Stimulated activated CD8-positive, alpha-beta memory T cell treated with anti-CD3 and anti-CD28 coated beads, Interleukin-12 subunit alpha, Interleukin-12 subunit beta, amount 100 ng/mL, for 4 hours (primary cell): ENCODE results near the gene DCDC2C.

Source experiments
- DNase-seq: peaks from one replicate; pipeline ENCODE4 v3.0.0-alpha.2; 2020; ENCODE audit warnings: low read depth

DCDC2C gene

DNA sequence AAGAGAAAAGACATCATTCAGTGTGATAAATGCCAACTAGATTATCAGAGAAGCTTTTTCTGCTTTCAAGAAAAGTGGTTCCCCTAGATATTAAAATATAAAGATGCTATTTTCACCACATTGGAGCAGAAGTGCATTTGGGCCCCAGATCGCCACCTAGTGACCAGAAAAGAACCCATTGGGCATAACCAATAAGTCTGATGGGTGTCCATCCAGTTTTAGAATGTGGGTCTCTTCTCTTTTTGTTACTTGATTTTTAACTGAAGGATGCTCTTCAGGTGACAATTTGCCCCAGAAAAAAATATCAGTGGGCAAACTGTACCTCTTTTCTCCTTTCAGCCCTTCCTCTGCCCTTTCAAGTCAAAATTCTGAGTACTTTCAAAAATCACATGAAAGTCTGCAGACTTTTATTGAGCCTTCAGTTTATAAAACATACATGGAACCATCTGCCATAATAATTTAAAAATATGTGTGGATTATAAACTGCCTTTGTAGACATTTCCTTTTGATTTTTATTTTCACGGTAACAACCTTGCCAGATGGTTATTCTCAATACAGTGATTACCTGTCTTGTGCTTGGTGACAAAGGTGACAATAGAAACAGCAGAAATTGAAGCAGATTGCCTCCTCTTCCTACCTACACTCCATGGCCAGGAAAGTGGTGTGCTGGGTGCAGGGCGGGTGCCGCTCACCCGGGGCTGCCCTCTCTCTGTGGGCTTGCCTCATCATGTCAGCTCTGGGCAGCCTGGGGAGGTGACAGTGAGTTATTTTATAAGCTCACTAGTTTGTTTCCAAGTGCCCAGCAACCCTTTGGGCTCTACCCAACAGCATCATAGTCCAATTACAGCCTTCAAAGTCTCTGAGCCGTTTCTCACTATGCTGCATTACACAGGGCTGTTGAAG lies 124.5 kb downstream of the DCDC2C start:
- DNase-seq, result no peak

DNA sequence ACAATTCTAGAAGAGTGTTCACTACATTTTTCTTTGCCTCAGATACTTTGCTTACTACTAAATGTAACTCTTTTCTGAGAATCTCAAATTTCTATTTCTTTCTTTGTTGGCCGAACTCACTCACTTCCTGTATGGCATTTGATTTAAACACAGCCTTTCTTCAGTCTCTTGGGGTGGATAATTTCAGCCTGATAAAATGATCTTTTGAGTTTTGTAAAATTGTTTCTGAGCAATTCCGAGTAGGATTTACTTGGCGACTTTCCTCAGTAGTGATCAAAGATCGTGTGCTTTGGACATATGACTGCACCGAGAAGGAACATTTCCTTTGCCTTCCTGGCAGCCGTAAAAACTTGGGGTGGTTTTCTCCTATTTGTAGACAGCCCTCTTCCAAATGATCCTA lies 127.4 kb downstream of the DCDC2C start:
- DNase-seq, result no peak

- no peak for DNase-seq
These were observed 133.7 kb downstream of the DCDC2C start for GRCh38 chr2:3837086-3837485.

- no peak for DNase-seq
These were observed 135.0 kb downstream of the DCDC2C start for GRCh38 chr2:3838348-3838747.

DNA sequence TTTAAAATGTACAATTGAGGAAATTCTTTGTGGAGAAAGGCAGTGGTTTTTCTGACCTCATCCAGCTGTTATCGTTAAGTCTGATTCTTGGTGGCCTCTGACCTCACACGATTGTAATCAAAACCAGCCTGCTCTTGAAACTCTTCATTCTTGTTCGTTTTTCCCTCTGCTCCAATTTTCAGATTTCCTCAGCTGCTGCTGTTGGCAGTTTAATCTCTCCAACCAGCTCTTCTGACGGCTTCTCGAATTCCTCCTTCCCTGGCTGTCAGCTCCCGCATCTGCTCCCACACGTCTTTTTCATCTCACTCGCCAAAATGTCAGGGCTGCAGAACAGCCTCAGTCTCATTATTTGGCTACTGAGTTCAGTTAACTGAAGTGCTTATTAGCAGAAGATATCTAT lies 136.1 kb downstream of the DCDC2C start:
- DNase-seq, result no peak

DNA sequence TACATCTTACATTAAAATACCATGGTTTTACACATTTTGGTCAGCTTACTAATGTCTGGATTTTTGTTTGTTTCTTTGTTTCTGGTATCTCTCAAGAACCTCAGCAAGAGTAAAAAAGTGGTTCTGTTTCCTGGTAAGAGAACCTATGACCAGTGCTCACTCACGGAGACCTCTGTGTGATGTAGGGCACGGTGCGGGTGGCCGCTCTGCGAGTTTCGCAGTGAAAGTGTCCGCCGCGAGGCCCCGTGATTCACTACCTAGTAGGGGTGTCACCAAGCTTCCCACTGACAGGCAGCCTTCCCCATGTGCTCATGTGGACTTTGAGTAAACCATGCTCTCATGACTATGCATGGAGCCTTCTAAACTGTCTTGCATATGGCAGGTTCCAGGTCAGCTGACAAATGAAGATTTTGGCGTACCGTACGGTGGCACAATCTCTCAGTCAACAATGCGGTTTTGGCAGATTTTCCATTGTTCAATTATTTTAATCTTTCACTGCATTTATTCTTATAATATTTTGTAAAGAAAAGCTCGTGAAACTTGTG lies 137.3 kb downstream of the DCDC2C start:
- DNase-seq, result no peak

DNA sequence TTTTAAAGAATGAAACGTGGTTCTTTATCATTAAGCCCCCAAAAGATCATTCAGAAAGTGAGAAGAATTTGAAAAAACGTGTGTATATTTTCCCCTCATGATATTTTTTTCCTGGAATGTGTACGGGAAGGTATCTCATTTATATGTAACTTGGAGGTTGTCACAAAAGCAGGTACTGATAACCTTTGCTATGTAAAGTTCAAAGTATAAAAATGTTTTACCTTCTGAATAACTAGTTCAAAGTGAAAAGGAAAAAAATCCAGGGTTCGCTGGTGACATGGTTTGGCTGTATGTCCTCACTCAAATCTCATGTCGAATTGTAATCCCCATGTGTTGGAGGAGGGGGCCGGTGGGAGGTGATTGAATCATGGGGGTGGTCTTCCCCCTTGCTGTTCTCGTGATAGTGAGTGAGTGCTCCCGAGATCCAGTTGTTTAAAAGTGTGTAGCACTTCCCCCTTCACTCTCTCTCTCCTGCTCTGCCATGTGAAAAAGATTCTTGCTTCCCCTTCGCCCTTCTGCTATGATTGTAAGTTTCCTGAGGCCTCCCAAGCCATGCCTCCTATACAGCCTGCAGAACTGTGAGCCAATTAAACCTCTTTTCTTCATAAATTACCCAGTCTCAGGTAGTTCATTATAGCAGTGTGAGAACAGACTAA lies 144.2 kb downstream of the DCDC2C start:
- no peak for DNase-seq

- DNase-seq, result no peak
These were observed 145.4 kb downstream of the DCDC2C start for GRCh38 chr2:3848776-3849175.

DNA sequence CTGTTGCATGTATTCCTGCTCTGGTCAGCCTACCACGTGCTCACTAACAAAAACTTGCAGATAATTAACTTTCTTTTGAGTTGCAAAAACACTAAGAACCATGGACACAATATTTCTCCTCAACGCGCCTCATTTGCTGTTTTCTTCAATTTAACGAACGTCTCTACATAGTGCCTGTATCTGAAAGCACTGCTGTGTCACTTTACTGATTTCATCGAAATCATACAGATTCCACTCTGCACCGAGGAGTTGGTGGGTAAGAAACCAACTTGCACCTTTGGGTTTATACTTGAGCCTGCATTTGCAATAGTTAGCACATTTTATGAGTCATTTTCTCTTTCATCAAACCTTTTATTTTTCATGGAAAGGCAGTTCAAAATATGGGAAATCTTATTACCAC lies 145.8 kb downstream of the DCDC2C start:
- no peak for DNase-seq

DNA sequence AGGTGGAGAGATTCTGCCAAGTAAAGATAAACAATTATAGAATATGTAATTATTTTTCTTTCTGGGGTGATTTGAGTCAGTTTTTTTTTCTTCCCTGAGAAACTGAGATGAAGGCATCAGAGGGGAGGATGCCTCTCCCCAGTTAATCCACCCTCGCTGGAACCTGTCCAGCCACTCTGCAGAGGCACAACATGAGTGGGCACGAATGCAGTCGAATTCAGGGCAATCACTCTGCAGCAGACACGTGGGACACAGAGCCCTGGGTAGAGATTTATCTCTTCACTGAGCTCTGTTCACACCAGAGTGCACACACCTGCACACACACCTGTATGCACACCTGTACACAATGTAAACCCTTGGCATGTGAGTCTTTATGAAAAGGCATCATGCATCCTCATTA lies 154.2 kb downstream of the DCDC2C start:
- DNase-seq, result no peak

DNA sequence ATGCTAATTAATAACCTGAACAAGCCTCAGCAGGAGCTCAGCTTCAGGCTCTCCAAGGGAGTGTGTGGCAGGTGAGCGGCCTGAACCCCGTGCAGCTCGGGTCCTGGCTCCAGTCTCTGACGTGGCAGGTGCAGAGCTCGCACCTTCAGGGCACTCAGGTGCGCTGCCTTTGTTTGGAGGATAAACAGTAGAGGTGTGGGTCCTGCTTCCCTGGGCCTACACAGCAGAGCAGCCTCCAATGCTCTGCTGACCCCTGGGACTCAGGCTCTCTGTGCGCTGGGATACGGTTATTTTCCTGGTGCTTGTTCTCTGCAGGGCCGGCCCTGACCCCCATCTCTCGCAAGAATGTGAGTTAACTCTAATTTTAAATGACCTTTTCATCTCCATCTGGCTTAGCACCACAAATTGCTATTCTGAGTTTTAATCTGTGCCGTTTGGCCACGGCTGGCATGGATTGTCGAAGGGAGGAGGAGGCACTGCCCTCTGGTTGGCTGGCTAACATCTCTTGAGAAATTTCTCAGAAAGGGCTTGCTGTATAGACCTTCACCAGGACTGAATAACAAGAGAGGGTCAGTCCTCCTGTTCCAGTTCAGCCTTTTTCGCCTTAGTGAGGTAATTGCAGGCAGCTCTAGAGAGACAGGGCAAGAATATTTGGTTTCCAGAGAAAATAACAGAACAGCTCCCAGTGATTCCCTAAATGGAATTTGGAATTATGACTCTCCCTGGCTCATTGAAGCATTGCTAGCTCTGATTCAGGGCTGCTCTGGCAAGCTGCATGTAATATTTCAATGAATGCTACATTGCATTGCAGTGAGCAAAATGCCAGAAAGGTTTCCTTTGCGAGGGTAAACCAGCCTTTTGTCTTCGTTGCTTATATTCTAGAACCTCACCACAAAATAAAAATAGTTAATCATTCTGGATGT lies 161.8 kb downstream of the DCDC2C start:
- DNase-seq, result no peak

GRCh38 chr2:3867469-3867868 lies 164.1 kb downstream of the DCDC2C start:
- DNase-seq, result no peak

GRCh38 chr2:3868012-3868805 lies 164.8 kb downstream of the DCDC2C start:
- no peak for DNase-seq

DNA sequence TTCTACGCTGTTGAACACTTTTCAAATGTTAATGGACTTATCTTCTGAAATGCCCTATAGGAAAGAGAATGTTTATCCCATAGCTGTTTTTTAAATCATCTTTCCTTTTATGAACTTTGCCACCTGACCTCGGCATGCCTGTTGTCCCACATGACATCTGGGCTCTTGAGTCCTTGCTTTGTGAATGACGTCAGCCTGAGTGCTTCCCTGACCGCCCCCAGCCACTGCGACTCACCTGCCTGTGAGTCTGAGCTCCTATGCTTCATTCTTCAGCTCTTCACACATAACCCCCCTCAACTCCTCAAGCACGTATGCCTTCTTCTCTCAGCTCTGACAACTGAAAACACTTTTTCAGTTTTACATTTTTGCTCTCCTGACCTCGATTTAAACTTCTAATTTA lies 166.8 kb downstream of the DCDC2C start:
- no peak for DNase-seq

DNA sequence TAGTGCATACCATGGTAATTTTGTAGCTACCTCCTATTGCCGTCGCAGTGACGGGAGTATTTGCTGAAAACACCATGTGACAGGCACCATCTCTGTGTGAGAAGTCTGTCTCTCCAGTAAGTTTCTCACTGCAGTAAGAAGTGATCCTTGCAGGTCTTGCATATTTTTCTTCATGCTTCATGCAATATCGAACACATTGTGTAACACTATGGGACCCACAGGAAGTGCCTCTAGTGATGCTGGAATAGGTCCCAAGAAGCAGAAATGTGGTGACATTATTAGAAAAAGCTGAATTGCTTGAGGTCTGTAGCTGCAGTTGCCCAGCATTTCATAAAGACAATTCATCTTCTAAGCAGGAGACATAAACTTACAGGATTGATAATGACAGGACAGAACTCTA lies 167.6 kb downstream of the DCDC2C start:
- DNase-seq, result no peak

GRCh38 chr2:3872451-3872850 lies 169.1 kb downstream of the DCDC2C start:
- DNase-seq, result no peak

GRCh38 chr2:3873899-3874298 lies 170.5 kb downstream of the DCDC2C start:
- DNase-seq, result no peak

GRCh38 chr2:3876221-3876620 lies 172.8 kb downstream of the DCDC2C start:
- no peak for DNase-seq

GRCh38 chr2:3876685-3877084 lies 173.3 kb downstream of the DCDC2C start:
- no peak for DNase-seq

- no peak for DNase-seq
These were observed 182.6 kb downstream of the DCDC2C start for GRCh38 chr2:3885629-3886628.
